Measurements from ENCODE around the gene MAPK12.
A peak's percentile ranks its signal among the peaks of the same experiment; 100 is the strongest.

MAPK12 gene

DNA sequence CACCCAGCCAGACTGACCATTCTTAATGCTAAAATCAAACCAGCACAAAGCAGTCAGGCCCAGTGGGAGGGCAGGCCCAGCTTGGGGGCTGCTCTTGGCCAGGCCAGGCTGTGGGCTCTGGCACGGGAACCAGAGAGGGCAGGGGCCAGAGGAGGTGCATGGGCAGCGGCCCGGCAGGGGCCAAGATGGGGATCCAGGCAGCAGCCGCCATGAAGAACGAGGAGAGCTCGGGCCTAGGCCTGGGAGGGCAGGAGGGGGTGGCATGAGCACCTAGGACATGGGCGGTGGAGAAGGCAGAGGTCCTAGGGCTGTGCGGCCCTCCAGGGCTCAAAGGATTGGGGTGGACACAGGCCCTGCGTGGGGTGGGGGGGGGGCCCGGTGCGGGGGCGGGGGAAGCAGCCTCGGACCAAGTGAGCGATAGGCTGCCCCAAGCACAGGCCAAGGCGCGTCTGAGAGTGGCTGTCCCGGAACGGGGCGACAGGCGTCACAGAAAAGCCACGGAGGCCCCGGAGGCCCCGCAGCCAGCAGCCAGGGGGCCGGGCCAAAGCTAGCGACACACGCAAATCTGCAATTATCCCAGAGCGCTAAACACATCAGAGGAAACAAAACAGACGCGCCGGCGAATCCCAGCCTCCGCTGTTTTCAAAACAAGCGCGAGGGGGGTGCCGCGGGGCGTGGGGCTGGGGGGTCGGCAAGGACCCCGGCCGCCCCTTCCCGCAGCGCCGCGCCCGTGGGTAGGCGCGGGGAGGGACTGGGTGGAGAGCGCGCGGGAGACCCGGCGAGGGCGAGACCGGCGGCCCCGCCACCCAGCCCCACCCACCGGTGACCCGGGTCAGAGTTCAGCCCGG lies 37.7 kb upstream of the MAPK12 start:
- DNase-seq, result no peak

DNA sequence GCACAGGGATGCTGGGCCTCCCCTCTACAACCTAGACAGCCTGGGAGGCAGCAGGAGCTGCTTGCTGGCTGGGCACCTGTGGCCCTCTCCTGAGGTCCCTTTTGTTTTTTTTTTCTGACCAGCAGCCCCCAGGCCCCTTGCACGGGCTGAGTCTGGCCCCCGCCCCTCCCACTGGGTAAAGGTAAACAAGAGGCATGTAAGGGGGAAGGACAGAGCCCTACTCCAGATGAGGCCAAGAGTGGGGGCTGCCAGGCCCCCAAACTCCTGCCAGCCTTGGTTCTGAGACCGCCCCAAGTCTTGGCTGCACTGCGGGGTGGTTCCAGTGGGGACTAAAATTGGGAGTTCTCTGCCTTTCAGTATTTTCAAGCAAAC lies 36.8 kb upstream of the MAPK12 start:
- DNase-seq, result no peak

DNA sequence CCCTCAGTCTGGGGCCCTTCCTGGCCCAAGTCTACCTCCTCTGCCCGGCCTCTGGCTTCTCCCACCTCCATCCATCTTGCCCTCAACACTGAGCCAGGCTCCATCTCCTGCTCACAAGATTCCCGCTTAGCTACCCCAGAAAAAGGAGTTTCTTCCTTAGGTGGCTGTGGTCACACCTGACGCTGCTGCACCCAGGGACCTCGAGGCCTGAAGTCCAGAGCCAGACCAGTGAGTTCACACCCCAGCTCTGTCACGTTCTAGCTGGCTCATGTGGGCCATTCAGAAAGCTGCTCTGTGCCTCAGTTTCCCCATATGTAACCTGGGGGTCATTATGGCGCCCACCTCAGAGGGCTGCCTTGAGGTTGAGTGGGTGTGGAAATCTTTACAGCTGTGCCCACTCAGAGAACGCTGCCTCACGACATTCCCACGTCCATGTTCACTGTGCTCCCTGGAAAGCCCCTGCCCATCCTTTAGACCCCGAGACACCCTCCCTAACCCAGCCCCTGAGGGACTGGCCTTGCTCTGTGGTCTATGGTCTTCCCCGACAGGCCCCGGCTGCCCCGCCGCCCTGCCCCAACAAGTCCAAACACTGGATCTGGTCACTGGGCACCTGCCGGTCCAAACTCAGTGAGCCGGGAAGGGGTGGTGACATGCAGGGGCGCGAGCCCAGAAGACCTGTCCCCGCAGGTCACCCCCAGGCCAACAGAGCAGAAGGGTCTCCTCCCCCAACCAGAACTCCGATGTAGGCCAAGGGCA lies 36.2 kb upstream of the MAPK12 start:
- DNase-seq, result no peak

DNA sequence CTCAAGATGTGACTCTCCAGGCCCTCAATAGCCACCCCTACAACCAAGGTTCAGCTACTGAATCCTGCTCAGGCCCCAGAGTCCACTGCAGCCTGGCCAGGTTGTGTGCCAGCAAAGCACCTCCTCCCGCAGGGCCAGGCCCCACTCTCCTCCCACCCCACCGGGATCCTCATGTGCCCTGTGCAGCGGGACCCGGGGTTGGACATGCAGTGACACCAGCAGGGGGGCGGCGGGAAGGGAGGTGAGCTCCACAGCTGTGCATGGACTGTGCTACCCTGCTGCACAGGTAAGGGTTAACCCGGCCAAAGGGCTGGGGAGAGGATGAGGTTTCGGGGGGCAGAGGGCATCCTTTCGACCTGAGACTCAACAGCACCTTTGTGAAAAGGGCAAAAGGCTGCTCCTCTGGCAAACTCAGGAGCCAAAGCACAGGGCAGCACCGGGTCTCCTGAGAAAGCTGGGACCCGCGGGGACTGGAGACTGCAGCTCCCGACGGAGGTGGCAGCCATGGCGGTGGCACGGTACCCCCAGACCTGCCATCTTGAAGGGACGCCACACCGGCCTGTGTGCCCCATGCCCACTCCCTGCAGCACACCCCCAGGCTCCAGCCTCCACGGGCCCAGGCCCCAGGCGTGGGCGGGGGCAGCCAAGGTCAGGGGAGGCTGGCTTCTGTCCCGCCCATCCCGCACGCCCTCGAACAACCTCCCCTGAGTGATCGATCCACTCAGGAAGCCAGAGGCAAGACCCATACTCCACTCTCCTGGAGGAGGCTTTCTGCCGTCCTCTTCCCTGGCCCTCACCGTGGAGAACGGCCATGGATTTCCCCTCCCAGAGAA lies 35.4 kb upstream of the MAPK12 start:
- DNase-seq, result no peak

DNA sequence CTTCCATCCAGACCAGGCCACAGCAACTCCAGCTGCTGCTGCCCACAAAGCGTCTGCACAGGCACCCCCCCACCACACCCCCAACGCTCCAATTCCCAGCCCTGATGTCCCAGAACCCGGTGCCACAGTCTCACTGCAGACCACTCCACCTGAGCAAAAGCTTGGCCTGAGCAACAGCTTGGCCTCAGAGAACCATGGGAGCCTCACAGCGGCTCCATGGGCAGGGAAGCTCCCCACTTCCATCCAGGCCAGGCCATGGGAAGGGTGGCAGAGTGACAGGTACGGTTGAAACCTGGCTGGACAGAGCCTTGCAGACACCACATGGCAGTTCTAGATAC lies 32.8 kb upstream of the MAPK12 start:
- DNase-seq, result no peak

DNA sequence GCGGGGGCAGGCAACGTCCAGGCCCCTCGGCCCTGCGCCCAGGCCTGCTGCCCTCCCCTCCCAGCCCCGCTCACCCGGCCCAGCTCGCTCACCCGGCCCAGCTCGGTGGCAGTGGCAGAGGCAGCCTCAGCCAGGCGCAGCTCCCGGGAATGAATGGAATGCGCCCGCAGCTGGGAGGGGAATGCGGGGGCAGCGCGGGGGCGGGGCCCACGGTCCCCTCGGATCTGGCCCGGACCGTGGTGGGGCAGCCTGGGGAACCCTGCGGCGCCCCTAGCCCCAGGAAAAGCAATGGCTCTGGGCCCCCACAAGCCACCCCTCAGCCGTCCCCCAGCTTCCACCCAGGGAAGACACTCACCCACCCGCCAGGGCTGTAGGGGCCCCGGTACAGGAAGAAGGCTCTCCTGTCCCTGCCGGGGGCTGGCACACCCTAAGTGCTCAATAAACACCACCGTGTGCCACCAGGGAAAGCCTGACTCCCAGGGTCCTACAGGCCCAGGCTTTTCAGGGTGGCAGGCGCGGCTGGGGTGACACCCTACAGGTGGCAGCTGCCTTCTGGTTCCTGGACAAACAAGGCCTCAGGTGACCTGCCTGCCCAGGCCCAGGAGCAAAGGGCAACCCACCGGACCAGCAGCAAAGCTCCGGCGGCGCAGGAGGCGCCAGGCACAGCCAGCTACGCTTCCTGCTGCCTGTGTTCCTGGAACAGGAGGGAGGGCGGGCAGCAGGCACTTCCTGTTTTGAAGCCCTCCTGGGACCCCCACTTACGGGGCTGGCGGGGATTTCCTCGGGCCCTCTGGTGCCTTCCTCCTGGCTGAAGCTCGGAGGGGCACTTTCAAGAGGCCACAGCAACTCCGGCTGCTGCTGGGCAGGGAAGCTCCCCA lies 32.2 kb upstream of the MAPK12 start:
- DNase-seq, result peak; percentile 53

DNA sequence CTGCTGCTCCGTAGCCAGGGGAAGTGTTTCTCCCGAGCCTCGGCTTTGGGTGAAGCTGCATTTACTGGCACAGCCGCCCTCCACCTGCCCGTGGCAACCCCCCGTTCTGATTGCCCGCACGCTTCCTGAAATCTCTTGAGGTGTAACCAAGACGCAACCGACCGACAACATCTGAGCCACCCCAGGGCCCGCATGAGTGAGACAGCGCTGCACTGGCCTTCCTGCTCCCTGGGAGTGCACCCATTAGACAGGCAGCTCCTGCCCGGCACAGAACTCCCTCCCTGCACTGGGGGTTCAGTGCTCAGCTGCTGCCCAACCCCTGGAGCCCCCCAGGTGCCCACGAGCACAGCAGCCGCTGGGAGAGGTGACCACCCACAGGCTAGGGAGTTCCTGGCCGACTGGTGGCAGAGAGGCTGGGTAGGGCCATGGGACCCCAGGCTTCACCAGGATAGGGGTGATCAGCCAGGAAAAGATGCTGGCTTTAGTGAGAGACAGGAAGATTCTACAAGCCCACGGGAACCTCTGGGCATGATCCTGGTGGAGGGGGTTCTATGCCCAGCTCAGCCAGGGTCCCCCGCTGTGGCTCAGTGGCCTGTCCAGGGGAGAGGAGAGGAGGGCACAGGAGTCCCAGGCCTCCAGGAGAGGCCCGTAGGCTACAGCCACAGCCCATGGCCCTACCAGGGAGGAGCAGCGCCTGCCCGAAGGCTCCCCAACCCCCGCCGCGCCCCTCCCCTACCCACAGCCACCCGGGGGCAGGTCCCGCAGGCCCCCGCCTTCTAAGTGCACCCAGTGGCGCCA lies 31.4 kb upstream of the MAPK12 start:
- no peak for DNase-seq

DNA sequence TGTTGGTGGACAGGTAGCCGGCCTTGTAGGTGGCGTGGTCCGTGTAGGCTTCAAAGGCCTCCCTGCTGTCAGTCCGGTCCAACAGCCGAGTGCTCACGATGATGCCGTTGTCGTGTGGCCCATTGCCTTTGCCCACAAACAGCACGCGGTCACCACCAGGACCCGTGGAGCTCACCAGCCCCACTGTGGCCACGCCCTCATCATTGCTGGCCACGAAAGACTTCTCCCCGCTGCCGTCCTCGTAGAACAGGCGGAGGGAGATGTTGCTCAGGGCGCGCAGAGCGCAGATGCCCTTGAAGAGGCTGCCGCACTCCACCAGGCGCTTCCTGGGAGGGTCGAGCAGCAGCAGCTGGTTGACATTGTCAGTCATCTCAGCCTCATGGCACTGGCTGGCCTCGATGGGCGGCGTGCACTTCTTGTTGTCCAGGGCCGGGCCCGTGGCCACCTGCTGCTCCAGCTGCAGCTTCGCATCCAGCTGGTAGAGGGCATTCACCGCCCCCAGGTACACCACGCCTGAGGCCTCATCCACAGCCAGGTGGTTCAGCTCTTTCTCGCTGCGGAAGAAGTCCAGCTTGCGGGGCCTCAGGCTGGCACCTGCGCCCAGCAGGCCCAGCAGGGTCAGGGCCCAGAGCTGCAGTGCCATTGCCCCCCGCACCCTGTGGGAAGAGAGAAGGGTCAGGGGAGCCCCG lies 28.6 kb upstream of the MAPK12 start:
- no peak for DNase-seq

DNA sequence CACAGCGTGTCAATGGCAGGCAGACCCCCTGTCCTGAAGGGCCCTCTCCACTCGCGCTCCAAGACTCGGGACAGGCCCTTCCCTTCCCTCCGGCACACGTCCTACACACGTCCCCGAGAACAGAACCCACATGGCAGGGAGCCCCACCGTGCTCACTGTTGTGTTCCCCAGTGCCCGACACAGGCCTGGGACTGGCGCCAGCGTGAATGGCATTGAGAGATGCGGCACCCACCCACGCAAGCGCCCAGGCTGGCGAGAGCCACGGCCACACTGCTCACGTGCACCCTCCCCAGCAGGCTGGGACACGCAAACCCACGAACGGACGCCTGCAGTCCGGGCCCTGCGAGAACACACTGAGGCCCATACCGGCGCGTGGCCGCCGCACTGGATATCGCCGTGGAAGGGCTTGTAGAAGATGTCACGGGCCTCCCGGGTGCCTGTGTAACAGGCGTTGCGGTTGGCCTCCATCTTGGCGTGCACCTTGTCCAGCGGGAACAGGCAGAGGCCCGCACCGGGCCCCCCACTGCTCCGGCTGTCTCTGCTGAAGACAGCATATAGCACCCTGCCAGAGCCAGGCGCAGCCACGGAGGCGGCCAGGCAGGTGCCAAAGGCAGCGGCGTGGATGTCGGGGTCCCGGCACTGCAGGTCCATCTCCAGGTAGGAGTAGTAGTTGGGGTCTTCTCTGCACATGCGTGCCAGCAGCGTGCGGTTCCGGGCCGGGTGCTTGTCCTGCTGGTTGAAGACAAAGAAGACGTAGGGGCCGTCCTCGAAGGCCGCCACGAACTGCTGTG lies 27.9 kb upstream of the MAPK12 start:
- no peak for DNase-seq

DNA sequence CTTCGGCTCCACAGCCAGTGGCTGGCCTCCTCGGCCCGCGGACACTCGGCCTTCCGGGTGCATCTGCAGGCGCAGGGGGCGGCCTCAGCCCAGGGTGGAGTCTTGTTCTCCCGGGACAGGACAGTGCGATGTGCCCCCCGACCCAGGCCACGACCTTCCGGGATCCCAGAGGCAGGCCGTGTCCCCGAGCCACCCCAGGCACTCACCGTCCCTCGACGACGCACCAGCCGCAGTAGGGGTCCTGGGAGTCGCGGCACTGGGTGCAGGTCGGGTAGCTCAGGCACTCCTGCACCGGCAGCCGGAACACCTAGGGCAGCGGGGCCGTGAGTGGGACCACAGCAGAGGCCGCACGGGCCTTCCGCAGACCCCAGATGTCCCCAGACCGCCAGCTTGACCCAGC lies 26.2 kb upstream of the MAPK12 start:
- no peak for DNase-seq

DNA sequence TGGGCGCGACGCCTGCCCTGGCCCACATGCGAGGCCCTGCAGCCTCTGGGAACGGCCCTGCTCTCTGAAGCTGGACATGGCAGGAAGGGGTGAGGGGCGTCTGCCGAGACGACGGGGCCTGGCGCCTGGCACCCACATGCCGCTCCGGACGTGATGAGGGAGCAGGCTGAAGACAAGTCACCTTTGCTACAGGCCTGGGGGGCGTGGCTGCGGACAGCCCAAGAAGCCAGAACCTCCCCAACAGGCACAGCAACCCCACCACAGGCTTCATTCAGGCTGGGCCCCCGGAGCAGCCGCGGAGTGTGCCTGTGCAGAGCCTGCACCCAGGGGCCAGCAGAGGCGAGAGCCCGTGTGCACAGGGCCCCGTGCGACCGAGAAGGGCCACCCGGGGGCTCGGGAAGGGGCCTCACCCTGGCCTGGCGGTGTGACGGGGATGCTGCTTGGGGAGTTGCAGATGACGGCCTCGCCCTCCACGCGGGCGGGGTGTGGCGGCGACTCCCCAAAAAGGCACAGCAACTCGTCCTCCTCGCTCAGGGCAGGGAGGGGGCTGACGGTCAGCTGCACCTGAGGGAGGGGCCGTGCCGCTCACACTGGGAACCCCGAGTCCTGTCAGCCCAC lies 25.3 kb upstream of the MAPK12 start:
- DNase-seq, result no peak

DNA sequence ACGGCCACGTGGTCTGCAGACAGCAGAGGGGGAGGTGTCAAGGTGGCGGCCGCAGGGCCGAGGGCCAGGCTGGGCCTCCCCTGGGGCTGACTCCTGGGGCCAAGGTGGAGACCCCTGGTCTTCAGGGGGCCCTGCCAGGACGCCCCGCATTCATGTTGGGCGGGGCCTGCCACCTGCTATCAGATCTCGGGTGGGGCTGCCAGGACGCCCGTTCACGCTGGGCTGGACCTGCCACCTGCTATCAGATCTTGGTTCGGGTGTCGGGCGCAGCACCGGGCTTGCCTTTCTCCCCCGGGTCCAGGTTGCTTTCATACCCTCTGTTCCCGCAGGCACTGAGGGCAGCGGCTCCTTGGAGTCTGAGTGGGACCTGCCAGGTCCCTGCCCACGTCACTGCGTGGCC lies 24.8 kb upstream of the MAPK12 start:
- DNase-seq, result no peak

DNA sequence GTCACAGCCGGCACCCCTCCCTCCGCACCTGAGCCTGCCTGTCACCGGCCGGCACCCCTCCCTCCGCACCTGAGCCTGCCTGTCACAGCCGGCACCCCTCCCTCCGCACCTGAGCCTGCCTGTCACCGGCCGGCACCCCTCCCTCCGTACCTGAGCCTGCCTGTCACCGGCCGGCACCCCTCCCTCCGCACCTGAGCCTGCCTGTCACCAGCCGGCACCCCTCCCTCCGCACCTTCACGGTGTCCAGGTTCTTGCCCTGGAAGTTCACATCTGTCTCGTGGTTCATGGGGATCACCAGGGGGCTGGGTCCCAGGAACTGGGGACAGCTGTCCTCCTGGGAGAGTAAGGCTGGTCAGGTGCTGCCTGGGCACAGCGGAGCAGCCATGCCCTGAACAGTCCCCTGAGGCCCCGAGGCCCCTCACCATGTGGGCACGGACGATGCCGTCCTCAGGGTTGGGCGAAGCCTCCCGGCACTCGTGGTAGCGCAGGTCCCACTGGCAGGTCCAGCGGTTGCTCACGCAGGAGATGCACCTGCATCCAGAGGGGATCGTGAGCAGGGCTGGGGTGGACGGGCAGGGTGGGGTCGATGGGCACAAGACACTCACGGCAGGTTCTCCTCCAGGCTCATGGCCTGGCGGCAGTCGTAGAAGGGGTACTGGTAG lies 24.2 kb upstream of the MAPK12 start:
- no peak for DNase-seq

DNA sequence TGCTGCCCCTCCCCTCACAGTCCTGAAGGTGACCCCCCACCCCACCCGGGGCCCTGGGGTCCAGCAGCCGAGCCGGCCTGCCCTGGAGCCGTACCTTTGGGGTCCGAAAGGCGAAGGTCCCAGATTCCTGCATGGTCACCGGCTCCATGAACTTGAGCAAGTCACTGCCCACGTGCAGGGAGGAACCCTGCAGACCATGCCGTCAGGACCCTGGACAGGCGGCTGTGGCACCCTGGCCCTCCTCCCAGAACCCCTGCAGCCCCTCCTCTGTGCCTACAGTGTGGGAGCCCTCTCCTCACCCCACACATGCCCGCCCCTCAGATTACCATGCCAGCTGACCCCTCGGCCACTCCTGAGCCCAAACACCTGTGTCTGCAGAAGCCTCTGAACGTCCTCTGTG lies 23.0 kb upstream of the MAPK12 start:
- no peak for DNase-seq

DNA sequence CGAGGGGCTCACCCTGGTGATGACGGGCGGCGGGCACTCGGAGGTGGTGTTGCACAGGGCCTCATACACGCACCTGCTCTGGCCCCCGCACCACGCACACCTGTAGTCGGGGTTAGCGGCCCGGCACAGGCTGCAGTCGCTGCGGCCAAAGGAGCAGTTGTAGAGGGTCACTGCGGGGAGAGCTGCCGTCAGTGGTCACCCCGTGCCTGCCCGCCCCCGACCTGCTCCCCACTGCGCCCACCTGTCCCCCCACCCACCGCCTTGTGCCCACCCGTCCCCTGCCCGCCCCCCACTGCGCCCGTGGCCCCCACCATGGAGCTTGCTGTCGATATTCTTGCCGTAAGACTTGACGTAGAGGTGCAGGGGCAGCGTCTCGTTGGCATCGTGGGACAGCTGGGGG lies 22.3 kb upstream of the MAPK12 start:
- no peak for DNase-seq

DNA sequence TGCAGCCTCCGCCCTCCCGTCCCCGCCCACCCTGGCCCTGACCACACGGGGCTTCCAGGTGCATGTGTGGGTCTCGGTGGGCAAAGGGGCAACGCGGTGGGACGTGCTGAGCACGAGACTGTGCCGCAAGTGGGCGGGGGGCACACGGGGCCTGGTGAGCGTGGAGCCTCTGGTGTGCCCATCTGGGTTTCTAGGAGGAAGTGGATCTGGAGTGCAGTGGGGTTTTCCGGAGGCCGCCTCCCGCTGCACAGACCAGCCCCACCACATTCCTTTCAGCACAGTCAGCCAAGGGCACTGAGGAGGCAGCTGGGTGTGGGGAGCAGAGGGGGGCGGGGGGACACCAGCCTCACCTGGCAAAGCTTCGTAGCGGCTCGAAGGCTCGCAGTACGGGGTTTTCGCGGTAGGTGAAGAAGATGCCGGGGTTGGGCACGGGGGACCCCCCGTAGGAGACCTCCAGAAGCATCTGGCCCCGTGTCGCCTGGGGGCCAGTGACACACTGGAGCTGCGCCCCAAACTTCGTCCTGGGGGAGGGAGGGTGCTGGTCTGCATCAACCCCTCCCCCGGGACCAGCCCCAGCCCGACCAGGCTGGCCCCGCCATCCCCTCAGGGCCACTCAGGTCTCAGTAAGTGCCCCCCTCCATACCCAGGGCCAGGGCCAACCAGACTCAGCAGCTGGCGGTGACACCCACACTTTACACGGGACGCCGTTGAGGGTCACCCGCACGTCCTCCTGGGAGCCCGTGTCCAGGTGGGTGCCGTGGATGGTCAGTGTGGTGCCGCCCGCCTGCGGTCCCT lies 21.1 kb upstream of the MAPK12 start:
- DNase-seq, result no peak

DNA sequence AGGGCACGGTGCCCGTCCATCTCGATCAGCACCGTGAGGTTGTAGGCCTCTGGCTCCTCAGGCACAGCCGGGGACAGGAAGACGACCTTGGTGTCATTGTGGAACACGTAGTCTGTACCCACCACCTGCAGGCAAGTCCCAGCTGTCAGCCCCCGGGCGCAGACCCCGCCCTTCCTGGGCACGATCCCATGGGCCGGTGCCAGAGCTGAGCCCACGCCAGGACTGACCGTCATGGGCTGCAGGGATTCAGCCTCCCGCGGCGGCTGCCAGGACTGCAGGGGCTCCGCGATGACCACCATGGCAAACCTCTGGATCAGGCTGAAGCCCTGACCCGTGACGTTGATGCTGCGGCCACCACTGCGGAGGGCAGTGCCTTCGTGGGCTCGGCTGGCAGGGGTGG lies 20.5 kb upstream of the MAPK12 start:
- no peak for DNase-seq

DNA sequence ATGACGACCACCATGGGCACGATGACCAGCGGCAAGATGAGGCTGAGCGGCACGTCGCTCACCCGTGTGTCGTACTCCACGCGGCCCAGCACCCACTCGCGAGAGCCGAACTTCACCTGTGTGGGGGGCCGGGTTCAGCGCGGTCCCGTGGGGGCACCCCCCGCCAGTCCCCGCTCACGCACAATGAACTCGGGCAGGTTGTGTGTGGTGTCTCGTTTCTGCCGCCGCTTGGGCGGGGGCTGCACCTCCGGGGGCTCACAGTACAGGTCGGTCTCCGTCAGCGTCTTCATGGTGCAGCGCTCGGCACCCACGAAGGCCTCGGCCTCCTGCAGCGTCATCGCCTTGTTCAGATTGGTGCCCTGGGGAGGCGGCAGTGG lies 19.9 kb upstream of the MAPK12 start:
- DNase-seq, result no peak

Data from NCI-H1436 (cell line).